ENCODE data around the gene NPBWR2. TPM values are rescaled to one million over a fixed set of nuclear protein-coding genes. Genes with fewer than 3 reads are reported as not detected.

Gene NPBWR2
- total and polyA plus RNA-seq, 2 donors (not counting 1 experiment from before 2014, with no cell fraction given), result not detected

DNA sequence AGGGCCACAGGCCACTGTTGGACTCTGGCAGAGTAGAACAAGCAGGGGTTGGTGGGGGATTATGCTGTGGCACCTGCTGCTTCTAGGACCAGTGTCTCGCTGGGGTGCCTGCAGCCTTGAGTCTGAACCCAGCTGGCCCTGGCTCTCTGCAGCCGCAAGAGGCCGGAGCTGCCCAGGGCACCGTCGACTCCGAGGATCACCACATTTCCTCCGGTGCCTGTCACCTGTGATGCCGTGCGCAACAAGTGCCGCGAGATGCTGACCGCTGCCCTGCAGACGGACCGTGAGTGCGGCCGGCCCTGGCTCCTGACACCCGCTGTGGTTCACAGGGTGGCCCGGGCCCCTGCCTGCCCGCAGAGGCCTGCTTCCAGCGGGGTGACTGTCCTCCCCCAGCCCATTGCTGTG, 38.2 kb downstream of the NPBWR2 start:
- H3K4me2 ChIP-seq (ENCODE audit: extremely low read depth, insufficient read depth, low read length), result no peak overlapping the region
- H3K27ac ChIP-seq (ENCODE audit: insufficient read depth, low read length), result no peak overlapping the region
- TF ChIP-seq, protein P1, sequence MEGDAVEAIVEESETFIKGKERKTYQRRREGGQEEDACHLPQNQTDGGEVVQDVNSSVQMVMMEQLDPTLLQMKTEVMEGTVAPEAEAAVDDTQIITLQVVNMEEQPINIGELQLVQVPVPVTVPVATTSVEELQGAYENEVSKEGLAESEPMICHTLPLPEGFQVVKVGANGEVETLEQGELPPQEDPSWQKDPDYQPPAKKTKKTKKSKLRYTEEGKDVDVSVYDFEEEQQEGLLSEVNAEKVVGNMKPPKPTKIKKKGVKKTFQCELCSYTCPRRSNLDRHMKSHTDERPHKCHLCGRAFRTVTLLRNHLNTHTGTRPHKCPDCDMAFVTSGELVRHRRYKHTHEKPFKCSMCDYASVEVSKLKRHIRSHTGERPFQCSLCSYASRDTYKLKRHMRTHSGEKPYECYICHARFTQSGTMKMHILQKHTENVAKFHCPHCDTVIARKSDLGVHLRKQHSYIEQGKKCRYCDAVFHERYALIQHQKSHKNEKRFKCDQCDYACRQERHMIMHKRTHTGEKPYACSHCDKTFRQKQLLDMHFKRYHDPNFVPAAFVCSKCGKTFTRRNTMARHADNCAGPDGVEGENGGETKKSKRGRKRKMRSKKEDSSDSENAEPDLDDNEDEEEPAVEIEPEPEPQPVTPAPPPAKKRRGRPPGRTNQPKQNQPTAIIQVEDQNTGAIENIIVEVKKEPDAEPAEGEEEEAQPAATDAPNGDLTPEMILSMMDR (conservative IDR thresholded peaks at IDR 0.05 in 1 of 2, IDR thresholded peaks at IDR 0.05 in 1 of 2; ENCODE audit: low read depth in 1 of 2, low read length in 2 of 2), result no peak
- TF ChIP-seq EZH2 (IDR thresholded peaks at IDR 0.05; ENCODE audit: low read length, missing control alignments), result no peak
- H3K36me3 ChIP-seq (ENCODE audit: control insufficient read depth, insufficient read depth, low read length), result peaks cover 1% of the 10 kb centered on the region
- H2AFZ ChIP-seq (ENCODE audit: low read length), result no peak overlapping the region
- no peak overlapping the region for H3K9ac ChIP-seq (ENCODE audit: insufficient read depth, low read length)
- no peaks in the 10 kb centered on the region for H3K9me3 ChIP-seq (ENCODE audit: control insufficient read depth, insufficient read depth, low read depth, low read length)
- H3K27me3 ChIP-seq (ENCODE audit: control insufficient read depth, insufficient read depth, low read length), result no peaks in the 10 kb centered on the region
- H3K4me3 ChIP-seq (replicated peaks in 1 of 4; ENCODE audit: control extremely low read depth in 1 of 4, insufficient read depth in 1 of 4, low read depth in 3 of 4, low read length in 4 of 4), result no peak overlapping the region
- H3K4me1 ChIP-seq (ENCODE audit: control insufficient read depth, extremely low read depth, insufficient read depth, low read length), result peaks cover 14% of the 10 kb centered on the region
- no peaks in the 10 kb centered on the region for H4K20me1 ChIP-seq (ENCODE audit: control insufficient read depth, extremely low read depth, insufficient read depth, low read length)
- no peak for DNase-seq (ENCODE audit: low read depth in 2 of 2)
- H3K79me2 ChIP-seq (ENCODE audit: control insufficient read depth, insufficient read depth, low read length), result no peaks in the 10 kb centered on the region

GRCh38 chr20:64068386-64069208, 38.8 kb downstream of the NPBWR2 start:
- Histone ChIP-seq H3K27ac (ENCODE audit: insufficient read depth, low read length) (no peak overlapping the region), H3K36me3 (ENCODE audit: control insufficient read depth, insufficient read depth, low read length) (peaks cover 1% of the 10 kb centered on the region), H4K20me1 (ENCODE audit: control insufficient read depth, extremely low read depth, insufficient read depth, low read length) (no peaks in the 10 kb centered on the region), H3K4me3 (replicated peaks in 1 of 4; ENCODE audit: control extremely low read depth in 1 of 4, insufficient read depth in 1 of 4, low read depth in 3 of 4, low read length in 4 of 4) (no peak overlapping the region), H3K79me2 (ENCODE audit: control insufficient read depth, insufficient read depth, low read length) (no peaks in the 10 kb centered on the region), H3K9me3 (ENCODE audit: control insufficient read depth, insufficient read depth, low read depth, low read length) (no peaks in the 10 kb centered on the region), H3K27me3 (ENCODE audit: control insufficient read depth, insufficient read depth, low read length) (no peaks in the 10 kb centered on the region), H3K4me1 (ENCODE audit: control insufficient read depth, extremely low read depth, insufficient read depth, low read length) (peaks cover 17% of the 10 kb centered on the region), H2AFZ (ENCODE audit: low read length) (no peak overlapping the region), H3K4me2 (ENCODE audit: extremely low read depth, insufficient read depth, low read length) (no peak overlapping the region), H3K9ac (ENCODE audit: insufficient read depth, low read length) (no peak overlapping the region)
- no peak for TF ChIP-seq EZH2 (IDR thresholded peaks at IDR 0.05; ENCODE audit: low read length, missing control alignments)
- TF ChIP-seq, protein P1 (conservative IDR thresholded peaks at IDR 0.05 in 1 of 2, IDR thresholded peaks at IDR 0.05 in 1 of 2; ENCODE audit: low read depth in 1 of 2, low read length in 2 of 2), result no peak
- DNase-seq (ENCODE audit: low read depth in 2 of 2), result no peak

DNA sequence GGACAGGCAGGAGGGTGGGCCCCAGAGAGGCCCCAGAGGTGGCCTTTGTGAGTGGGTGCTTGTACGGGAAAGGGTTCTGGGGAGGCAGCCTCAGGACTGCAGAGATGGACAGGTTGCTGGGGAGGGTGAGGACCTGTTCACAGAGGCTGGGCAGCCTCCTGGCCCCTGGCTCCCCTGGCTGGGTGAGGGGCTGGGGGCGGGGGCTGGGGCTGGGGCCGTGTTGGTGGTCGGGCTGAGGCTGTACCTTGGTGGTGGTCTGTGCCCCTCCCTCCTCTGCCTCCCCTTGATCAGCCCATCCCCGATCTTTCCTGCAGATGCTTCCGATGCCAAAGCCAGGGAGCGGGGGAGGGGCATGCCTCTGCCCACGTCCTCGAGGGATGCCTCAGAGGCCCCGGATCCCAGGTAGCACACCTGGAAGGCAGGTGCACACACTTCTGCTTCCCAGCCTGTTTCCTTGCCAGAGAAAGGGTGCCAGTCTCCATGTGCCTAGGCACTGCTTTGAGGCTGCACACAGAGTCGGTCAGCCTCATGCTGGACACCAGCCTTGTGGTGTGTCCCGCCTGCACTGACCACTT, 39.5 kb downstream of the NPBWR2 start:
- Histone ChIP-seq H4K20me1 (ENCODE audit: control insufficient read depth, extremely low read depth, insufficient read depth, low read length) (no peaks in the 10 kb centered on the region), H3K36me3 (ENCODE audit: control insufficient read depth, insufficient read depth, low read length) (no peaks in the 10 kb centered on the region), H3K4me2 (ENCODE audit: extremely low read depth, insufficient read depth, low read length) (no peak overlapping the region), H3K27me3 (ENCODE audit: control insufficient read depth, insufficient read depth, low read length) (no peaks in the 10 kb centered on the region), H3K79me2 (ENCODE audit: control insufficient read depth, insufficient read depth, low read length) (no peaks in the 10 kb centered on the region), H3K9ac (ENCODE audit: insufficient read depth, low read length) (no peak overlapping the region), H3K27ac (ENCODE audit: insufficient read depth, low read length) (no peak overlapping the region), H3K4me3 (replicated peaks in 1 of 4; ENCODE audit: control extremely low read depth in 1 of 4, insufficient read depth in 1 of 4, low read depth in 3 of 4, low read length in 4 of 4) (no peak overlapping the region), H2AFZ (ENCODE audit: low read length) (no peak overlapping the region), H3K4me1 (ENCODE audit: control insufficient read depth, extremely low read depth, insufficient read depth, low read length) (peaks cover 17% of the 10 kb centered on the region), H3K9me3 (ENCODE audit: control insufficient read depth, insufficient read depth, low read depth, low read length) (no peaks in the 10 kb centered on the region)
- DNase-seq (ENCODE audit: low read depth in 2 of 2), result no peak
- TF ChIP-seq, protein P1 (conservative IDR thresholded peaks at IDR 0.05 in 1 of 2, IDR thresholded peaks at IDR 0.05 in 1 of 2; ENCODE audit: low read depth in 1 of 2, low read length in 2 of 2), result no peak
- no peak for TF ChIP-seq EZH2 (IDR thresholded peaks at IDR 0.05; ENCODE audit: low read length, missing control alignments)
